AG04450 (cell line): ENCODE measurements around the gene UBE2Q1. TPM values are rescaled to one million over a fixed set of nuclear protein-coding genes. Genes with fewer than 3 reads are reported as not detected.

Experiments
- CTCF ChIA-PET: fragments of 300-600, 350-600 bp; formaldehyde crosslinking; extraction: SDS; loops from one replicate; lab custom pipeline; 2022; ENCODE audit warnings: antibody characterized with exemption, inconsistent platforms; lab: Charles Lee
- POLR2A ChIA-PET: fragments of 350-600 bp; formaldehyde crosslinking; extraction: SDS; loops from one replicate; lab custom pipeline; 2021; ENCODE audit warnings: antibody characterized with exemption, inconsistent platforms; lab: Yijun Ruan, JAX
- DNase-seq: peaks from one replicate; pipeline ENCODE4 v3.0.0-alpha.2; 2011; ENCODE audit warnings: low read depth, low spot score
- H3K27ac ChIP-seq: one replicate; pipeline ENCODE4 v1.5.1; 2012; ENCODE audit warnings: low read depth, low read length, control low read depth
- H3K27me3 ChIP-seq: one replicate; pipeline ENCODE4 v1.6.0; 2012; ENCODE audit warnings: low read length; ENCODE audit not compliant: control insufficient read depth, insufficient read depth
- H3K4me3 ChIP-seq: 2 replicates; pipeline ENCODE4 v1.5.1; 2011; ENCODE audit warnings: mild to moderate bottlenecking, low read depth, low read length, control low read depth
- H3K9me3 ChIP-seq: 2 replicates; pipeline ENCODE4 v1.5.1; 2012; ENCODE audit warnings: low read length; ENCODE audit not compliant: control insufficient read depth, insufficient read depth
- CTCF ChIP-seq: IDR thresholded peaks from 2 replicates; pipeline ENCODE4 v1.5.1; 2011; ENCODE audit warnings: low read depth, low read length, control low read depth, inconsistent platforms
- polyA plus RNA-seq: library from polyadenylated mRNA; depleted of rRNA; stranded (reverse); fragments of >200 nt; gene quantifications from 2 replicates; pipeline ENCODE4 v1.2.3, GENCODE V29; 2011

The UBE2Q1 gene
- polyA plus RNA-seq, 1 experiment, result 17.6 TPM

- no peak for DNase-seq
- Histone ChIP-seq H3K9me3 (no peaks in the 10 kb centered on the region; the same call in 1 of the 2 replicates), H3K27ac (no peak overlapping the region), H3K27me3 (peaks cover 10% of the 10 kb centered on the region), H3K4me3 (no peak overlapping the region)
- TF ChIP-seq CTCF, result no peak
- ChIA-PET CTCF (no interaction called here), POLR2A (interaction anchor here (0.7 kb wide), 1 partner anchor 50 kb away, joined by 3 read pairs; no protein-coding TSS in a partner anchor)
Observed at GRCh38 chr1:154529308-154529707, 29.2 kb downstream of the UBE2Q1 start.

- no peak for TF ChIP-seq CTCF
- CTCF ChIA-PET, result no interaction called here
- Histone ChIP-seq H3K27me3 (peaks cover 18% of the 10 kb centered on the region), H3K9me3 (no peaks in the 10 kb centered on the region; the same call in 1 of the 2 replicates), H3K27ac (no peak overlapping the region), H3K4me3 (no peak overlapping the region)
- POLR2A ChIA-PET, result no interaction called here
- no peak for DNase-seq
Observed at GRCh38 chr1:154527192-154527591, 31.3 kb downstream of the UBE2Q1 start.

GRCh38 chr1:154524881-154525280 is 33.6 kb downstream of the UBE2Q1 start:
- H3K27me3 ChIP-seq, result peaks cover 40% of the 10 kb centered on the region
- no peaks in the 10 kb centered on the region for H3K9me3 ChIP-seq
- H3K27ac ChIP-seq, result no peak overlapping the region
- POLR2A ChIA-PET, result no interaction called here
- CTCF ChIA-PET, result interaction anchor here (0.7 to 1.0 kb wide), 2 partner anchors 16 to 22 kb away, joined by 3 read pairs; no protein-coding TSS in a partner anchor
- DNase-seq, result no peak
- no peak overlapping the region for H3K4me3 ChIP-seq
- TF ChIP-seq CTCF, result no peak

- H3K9me3 ChIP-seq, result no peaks in the 10 kb centered on the region
- H3K4me3 ChIP-seq, result no peak overlapping the region
- no peak for TF ChIP-seq CTCF
- peaks cover 54% of the 10 kb centered on the region for H3K27me3 ChIP-seq
- DNase-seq, result no peak
- CTCF ChIA-PET, result interaction anchor here (1.2 kb wide), 1 partner anchor 25 kb away, joined by 3 read pairs; no protein-coding TSS in a partner anchor
- no peak overlapping the region for H3K27ac ChIP-seq
- POLR2A ChIA-PET, result no interaction called here
Observed at GRCh38 chr1:154521695-154522094, 36.8 kb downstream of the UBE2Q1 start.

GRCh38 chr1:154520333-154520732 is 38.1 kb downstream of the UBE2Q1 start:
- CTCF ChIA-PET, result no interaction called here
- H3K27ac ChIP-seq, result no peak overlapping the region
- POLR2A ChIA-PET, result interaction anchor here (0.6 kb wide), 1 partner anchor 265 kb away, joined by 8 read pairs; no protein-coding TSS in a partner anchor
- no peaks in the 10 kb centered on the region for H3K9me3 ChIP-seq
- peaks cover 62% of the 10 kb centered on the region for H3K27me3 ChIP-seq
- H3K4me3 ChIP-seq, result no peak overlapping the region
- TF ChIP-seq CTCF, result no peak
- DNase-seq, result no peak
